Activated naive CD4-positive, alpha-beta T cell treated with anti-CD3 and anti-CD28 coated beads, Interleukin-2, amount 10 ng/mL, durations not matched to agents 7 days and 5 days (primary cell): ENCODE results near the gene PNPLA2.
A peak's percentile ranks its signal among the peaks of the same experiment; 100 is the strongest.

ENCODE experiments used
- CTCF ChIA-PET: fragments of 350-600 bp; sonication (Branson Sonifier 250); formaldehyde crosslinking; loops from one replicate; lab custom pipeline; 2021; ENCODE audit warnings: antibody characterized with exemption; lab: Charles Lee
- DNase-seq: peaks from one replicate; pipeline ENCODE4 v3.0.0-alpha.2; 2020
- H3K27ac Mint-ChIP-seq: one replicate; pipeline ENCODE4 v1.8.0; 2021; ENCODE audit warnings: mild to moderate bottlenecking, moderate library complexity, mixed read lengths
- H3K27me3 Mint-ChIP-seq: one replicate; pipeline ENCODE4 v1.8.0; 2021; ENCODE audit warnings: mild to moderate bottlenecking, mixed read lengths
- H3K36me3 Mint-ChIP-seq: one replicate; pipeline ENCODE4 v1.8.0; 2021; ENCODE audit warnings: mixed read lengths
- H3K4me1 Mint-ChIP-seq: one replicate; pipeline ENCODE4 v1.8.0; 2021; ENCODE audit warnings: mixed read lengths
- H3K4me3 Mint-ChIP-seq: one replicate; pipeline ENCODE4 v1.8.0; 2021; ENCODE audit warnings: mild to moderate bottlenecking, moderate library complexity, mixed read lengths
- H3K9me3 Mint-ChIP-seq: one replicate; pipeline ENCODE4 v1.8.0; 2021; ENCODE audit warnings: mixed read lengths

The PNPLA2 gene

GRCh38 chr11:824942-825341 lies 6.2 kb downstream of the PNPLA2 start:
- H3K36me3 Mint-ChIP-seq = peaks cover 13% of the 10 kb centered on the region
- H3K9me3 Mint-ChIP-seq = no peaks in the 10 kb centered on the region
- no peak overlapping the region for H3K27ac Mint-ChIP-seq
- H3K4me3 Mint-ChIP-seq = no peak overlapping the region
- peaks cover 46% of the 10 kb centered on the region for H3K4me1 Mint-ChIP-seq
- CTCF ChIA-PET = no interaction called here
- DNase-seq = no peak
- H3K27me3 Mint-ChIP-seq = peaks cover 27% of the 10 kb centered on the region

- Mint-ChIP-seq H3K36me3 (peaks cover 13% of the 10 kb centered on the region), H3K4me1 (peaks cover 45% of the 10 kb centered on the region), H3K9me3 (no peaks in the 10 kb centered on the region), H3K27me3 (peaks cover 33% of the 10 kb centered on the region), H3K27ac (no peak overlapping the region), H3K4me3 (no peak overlapping the region)
- no peak for DNase-seq
- CTCF ChIA-PET = no interaction called here
Observed at GRCh38 chr11:825366-826226, 6.9 kb downstream of the PNPLA2 start.

GRCh38 chr11:826227-826621 lies 7.5 kb downstream of the PNPLA2 start:
- Mint-ChIP-seq H3K27ac (peak overlapping the region; percentile 76), H3K27me3 (peaks cover 40% of the 10 kb centered on the region), H3K4me1 (peaks cover 40% of the 10 kb centered on the region), H3K4me3 (peak overlapping the region; percentile 78), H3K36me3 (peaks cover 13% of the 10 kb centered on the region), H3K9me3 (no peaks in the 10 kb centered on the region)
- CTCF ChIA-PET = no interaction called here
- no peak for DNase-seq

GRCh38 chr11:826836-827145 lies 8.1 kb downstream of the PNPLA2 start:
- Mint-ChIP-seq H3K27me3 (peaks cover 45% of the 10 kb centered on the region), H3K36me3 (peaks cover 13% of the 10 kb centered on the region), H3K4me1 (peaks cover 44% of the 10 kb centered on the region), H3K27ac (peak overlapping the region; percentile 76), H3K9me3 (no peaks in the 10 kb centered on the region), H3K4me3 (peak overlapping the region; percentile 78)
- DNase-seq = no peak
- CTCF ChIA-PET = no interaction called here

GRCh38 chr11:827146-827896 lies 8.6 kb downstream of the PNPLA2 start:
- DNase-seq = peak; percentile 66
- H3K4me3 Mint-ChIP-seq = peak overlapping the region; percentile 79
- H3K9me3 Mint-ChIP-seq = no peaks in the 10 kb centered on the region
- peaks cover 13% of the 10 kb centered on the region for H3K36me3 Mint-ChIP-seq
- peaks cover 51% of the 10 kb centered on the region for H3K27me3 Mint-ChIP-seq
- H3K4me1 Mint-ChIP-seq = peaks cover 49% of the 10 kb centered on the region
- peak overlapping the region; percentile 72 for H3K27ac Mint-ChIP-seq
- CTCF ChIA-PET = no interaction called here

- H3K9me3 Mint-ChIP-seq = no peaks in the 10 kb centered on the region
- peak within 1 kb of the TSS; percentile 76 for H3K27ac Mint-ChIP-seq
- H3K36me3 Mint-ChIP-seq = peaks cover 13% of the 10 kb centered on the region
- CTCF ChIA-PET = no interaction called here
- peaks cover 49% of the 10 kb centered on the region for H3K4me1 Mint-ChIP-seq
- H3K27me3 Mint-ChIP-seq = peaks cover 53% of the 10 kb centered on the region
- H3K4me3 Mint-ChIP-seq = peak within 1 kb of the TSS; percentile 79
- DNase-seq = no peak
Observed at GRCh38 chr11:827897-828192, 9.1 kb downstream of the PNPLA2 start, which contains the start of gene CRACR2B. CRACR2B (plus strand) TSS chr11:827919; CDS start chr11:828608, 689 bp downstream.

- peaks cover 13% of the 10 kb centered on the region for H3K36me3 Mint-ChIP-seq
- peaks cover 56% of the 10 kb centered on the region for H3K27me3 Mint-ChIP-seq
- peak overlapping the region; percentile 79 for H3K4me3 Mint-ChIP-seq
- CTCF ChIA-PET = interaction anchor here (3.3 kb wide), 1 partner anchor 12 kb away, joined by 9 read pairs; no protein-coding TSS in a partner anchor
- no peak overlapping the region for H3K27ac Mint-ChIP-seq
- H3K9me3 Mint-ChIP-seq = no peaks in the 10 kb centered on the region
- H3K4me1 Mint-ChIP-seq = peaks cover 49% of the 10 kb centered on the region
- no peak for DNase-seq
Observed at GRCh38 chr11:828506-829175, 9.9 kb downstream of the PNPLA2 start.

GRCh38 chr11:829176-829846 lies 10.6 kb downstream of the PNPLA2 start:
- DNase-seq = no peak
- peaks cover 63% of the 10 kb centered on the region for H3K27me3 Mint-ChIP-seq
- H3K4me3 Mint-ChIP-seq = peak overlapping the region; percentile 41
- CTCF ChIA-PET = interaction anchor here (3.3 kb wide), 1 partner anchor 12 kb away, joined by 9 read pairs; no protein-coding TSS in a partner anchor
- no peak overlapping the region for H3K27ac Mint-ChIP-seq
- peaks cover 55% of the 10 kb centered on the region for H3K4me1 Mint-ChIP-seq
- H3K36me3 Mint-ChIP-seq = peaks cover 10% of the 10 kb centered on the region
- H3K9me3 Mint-ChIP-seq = no peaks in the 10 kb centered on the region

- Mint-ChIP-seq H3K27ac (no peak overlapping the region), H3K27me3 (peaks cover 68% of the 10 kb centered on the region), H3K36me3 (peaks cover 8% of the 10 kb centered on the region), H3K4me1 (peaks cover 55% of the 10 kb centered on the region), H3K4me3 (peak overlapping the region; percentile 48), H3K9me3 (no peaks in the 10 kb centered on the region)
- CTCF ChIA-PET = interaction anchor here (3.3 kb wide), 1 partner anchor 11 kb away, joined by 9 read pairs; no protein-coding TSS in a partner anchor
- no peak for DNase-seq
Observed at GRCh38 chr11:829847-830294, 11.2 kb downstream of the PNPLA2 start.

- DNase-seq = peak; percentile 75
- H3K27ac Mint-ChIP-seq = no peak overlapping the region
Observed at GRCh38 chr11:830295-831117, 11.8 kb downstream of the PNPLA2 start.

GRCh38 chr11:831118-831864 lies 12.6 kb downstream of the PNPLA2 start:
- CTCF ChIA-PET = interaction anchor here (1.4 to 3.3 kb wide), 2 partner anchors 10 to 17 kb away, joined by 3 to 9 read pairs; no protein-coding TSS in a partner anchor
- H3K4me3 Mint-ChIP-seq = peak overlapping the region; percentile 35
- peaks cover 74% of the 10 kb centered on the region for H3K27me3 Mint-ChIP-seq
- no peaks in the 10 kb centered on the region for H3K9me3 Mint-ChIP-seq
- no peak overlapping the region for H3K27ac Mint-ChIP-seq
- peaks cover 48% of the 10 kb centered on the region for H3K4me1 Mint-ChIP-seq
- no peak for DNase-seq
- H3K36me3 Mint-ChIP-seq = peaks cover 5% of the 10 kb centered on the region

More at GRCh38 chr11:830295-831117, 11.8 kb downstream of the PNPLA2 start:
- peaks cover 74% of the 10 kb centered on the region for H3K27me3 Mint-ChIP-seq
- peaks cover 4% of the 10 kb centered on the region for H3K36me3 Mint-ChIP-seq
- peak overlapping the region; percentile 48 for H3K4me3 Mint-ChIP-seq
- peaks cover 50% of the 10 kb centered on the region for H3K4me1 Mint-ChIP-seq
- H3K9me3 Mint-ChIP-seq = no peaks in the 10 kb centered on the region
- CTCF ChIA-PET = interaction anchor here (1.4 to 3.3 kb wide), 2 partner anchors 11 to 17 kb away, joined by 3 to 9 read pairs; no protein-coding TSS in a partner anchor

GRCh38 chr11:831961-832528 lies 13.3 kb downstream of the PNPLA2 start:
- Mint-ChIP-seq H3K27ac (no peak overlapping the region), H3K4me1 (peaks cover 43% of the 10 kb centered on the region), H3K4me3 (peak overlapping the region; percentile 44), H3K9me3 (no peaks in the 10 kb centered on the region), H3K36me3 (peaks cover 5% of the 10 kb centered on the region), H3K27me3 (peaks cover 74% of the 10 kb centered on the region)
- CTCF ChIA-PET = interaction anchor here (0.9 to 3.3 kb wide), 3 partner anchors 9 to 16 kb away, joined by 3 to 9 read pairs (median 3); no protein-coding TSS in a partner anchor
- no peak for DNase-seq
